ENCODE measurements around the gene CYP3A7.
"Not testable (repeated sequence)": the region's sequence is repeated elsewhere in the genome, so short reads cannot be mapped to it uniquely, and the experiment has no call there.

CYP3A7 gene

DNA sequence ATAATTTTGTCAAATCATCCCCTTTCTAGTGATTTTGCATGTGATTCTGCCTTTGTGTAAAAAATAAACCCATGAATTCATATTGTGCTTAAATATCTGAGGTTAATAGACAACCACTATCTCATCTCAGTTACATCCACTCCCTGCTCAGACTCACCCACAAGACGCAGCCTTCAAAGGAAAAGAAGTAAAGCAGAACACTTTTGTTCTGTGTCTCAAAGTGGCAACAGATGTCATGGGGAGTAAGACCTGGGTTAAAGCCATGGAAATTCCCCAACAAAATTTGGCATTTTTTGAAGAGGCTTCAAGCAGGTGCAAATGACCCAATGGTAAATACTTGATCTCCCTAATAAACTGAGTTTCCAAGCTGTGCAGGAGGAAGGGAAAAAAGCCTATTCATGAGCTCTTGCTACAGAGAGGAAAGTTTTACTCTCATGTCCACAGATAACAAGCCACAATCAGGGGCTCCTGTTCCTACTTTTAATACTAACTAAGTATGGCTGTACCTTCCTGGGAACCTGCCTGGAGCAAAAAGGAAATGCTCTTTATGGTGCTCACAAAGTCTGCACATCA lies 4.7 kb downstream of the CYP3A7 start:
- TF ChIP-seq, protein P1, sequence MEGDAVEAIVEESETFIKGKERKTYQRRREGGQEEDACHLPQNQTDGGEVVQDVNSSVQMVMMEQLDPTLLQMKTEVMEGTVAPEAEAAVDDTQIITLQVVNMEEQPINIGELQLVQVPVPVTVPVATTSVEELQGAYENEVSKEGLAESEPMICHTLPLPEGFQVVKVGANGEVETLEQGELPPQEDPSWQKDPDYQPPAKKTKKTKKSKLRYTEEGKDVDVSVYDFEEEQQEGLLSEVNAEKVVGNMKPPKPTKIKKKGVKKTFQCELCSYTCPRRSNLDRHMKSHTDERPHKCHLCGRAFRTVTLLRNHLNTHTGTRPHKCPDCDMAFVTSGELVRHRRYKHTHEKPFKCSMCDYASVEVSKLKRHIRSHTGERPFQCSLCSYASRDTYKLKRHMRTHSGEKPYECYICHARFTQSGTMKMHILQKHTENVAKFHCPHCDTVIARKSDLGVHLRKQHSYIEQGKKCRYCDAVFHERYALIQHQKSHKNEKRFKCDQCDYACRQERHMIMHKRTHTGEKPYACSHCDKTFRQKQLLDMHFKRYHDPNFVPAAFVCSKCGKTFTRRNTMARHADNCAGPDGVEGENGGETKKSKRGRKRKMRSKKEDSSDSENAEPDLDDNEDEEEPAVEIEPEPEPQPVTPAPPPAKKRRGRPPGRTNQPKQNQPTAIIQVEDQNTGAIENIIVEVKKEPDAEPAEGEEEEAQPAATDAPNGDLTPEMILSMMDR (IDR thresholded peaks at IDR 0.05; ENCODE audit: low read depth, low read length), result no peak
- no peak for DNase-seq (ENCODE audit: extremely low read depth, low read depth)

DNA sequence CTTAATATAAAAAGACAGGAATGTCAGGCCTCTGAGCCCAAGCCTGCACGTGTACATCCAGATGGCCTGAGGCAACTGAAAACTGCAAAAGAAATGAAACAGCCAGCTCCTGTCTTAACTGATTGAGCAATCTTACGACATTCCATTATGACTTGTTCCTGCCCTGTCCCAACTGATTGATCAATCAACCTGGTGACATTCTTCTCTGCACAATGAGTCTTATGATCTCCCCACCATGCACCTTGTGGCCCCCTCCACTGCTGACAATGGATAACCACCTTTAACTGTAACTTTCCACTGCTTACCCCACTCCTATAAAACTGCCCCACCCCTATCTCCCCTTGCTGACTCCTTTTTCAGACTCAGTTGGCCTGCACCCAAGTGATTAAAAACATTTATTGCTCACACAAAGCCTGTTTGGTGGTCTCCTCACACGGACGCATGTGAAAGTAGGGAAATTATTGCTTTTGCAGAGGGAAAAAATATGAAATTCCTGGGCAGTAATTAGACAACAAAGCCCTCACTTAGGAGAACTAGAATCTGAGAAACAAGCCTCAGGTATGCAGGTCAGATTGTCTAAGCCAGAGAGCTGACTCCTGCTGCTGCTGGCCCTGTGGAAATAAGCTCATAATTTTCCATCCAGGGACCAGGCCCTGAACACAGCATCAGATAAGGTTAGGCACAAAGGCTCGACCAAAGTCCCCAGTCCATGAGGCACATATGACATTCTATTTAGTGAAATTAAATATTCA lies 5.3 kb downstream of the CYP3A7 start:
- no peak for DNase-seq (ENCODE audit: extremely low read depth, low read depth)
- TF ChIP-seq, protein P1 (IDR thresholded peaks at IDR 0.05; ENCODE audit: low read depth, low read length), result no peak

DNA sequence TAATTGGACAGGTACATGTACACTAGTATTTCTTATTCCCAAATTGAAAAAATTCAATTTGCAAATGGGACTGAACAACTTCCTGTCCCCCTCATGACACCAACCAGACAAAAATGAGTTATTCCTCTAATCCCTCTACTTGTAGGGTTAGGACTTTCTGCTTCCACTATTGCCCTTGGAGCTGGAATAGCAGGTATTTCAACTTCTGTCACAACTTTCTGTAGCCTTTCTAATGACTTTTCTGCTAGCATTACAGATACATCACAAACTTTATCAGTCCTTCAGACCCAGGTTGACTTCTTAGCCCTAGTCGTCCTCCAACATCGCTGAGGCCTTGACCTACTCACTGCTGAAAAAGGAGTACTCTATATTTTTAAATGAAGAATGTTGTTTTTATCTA lies 6.4 kb downstream of the CYP3A7 start:
- no peak for DNase-seq (ENCODE audit: extremely low read depth, low read depth)

GRCh38 chr7:99723201-99723600 lies 11.8 kb downstream of the CYP3A7 start:
- not testable (repeated sequence) for DNase-seq (ENCODE audit: extremely low read depth, low read depth)

More for the DNA sequence above, 6.4 kb downstream of the CYP3A7 start:
- TF ChIP-seq, protein P1 (IDR thresholded peaks at IDR 0.05; ENCODE audit: low read depth, low read length), result no peak

- TF ChIP-seq, protein P1 (IDR thresholded peaks at IDR 0.05; ENCODE audit: low read depth, low read length), result no peak
Measured at GRCh38 chr7:99720800-99721595, 14.0 kb downstream of the CYP3A7 start.

GRCh38 chr7:99719996-99720769 lies 14.8 kb downstream of the CYP3A7 start:
- TF ChIP-seq, protein P1 (IDR thresholded peaks at IDR 0.05; ENCODE audit: low read depth, low read length), result no peak
- no peak for DNase-seq (ENCODE audit: extremely low read depth, low read depth)

More at GRCh38 chr7:99720800-99721595, 14.0 kb downstream of the CYP3A7 start:
- no peak for DNase-seq (ENCODE audit: extremely low read depth, low read depth)

DNA sequence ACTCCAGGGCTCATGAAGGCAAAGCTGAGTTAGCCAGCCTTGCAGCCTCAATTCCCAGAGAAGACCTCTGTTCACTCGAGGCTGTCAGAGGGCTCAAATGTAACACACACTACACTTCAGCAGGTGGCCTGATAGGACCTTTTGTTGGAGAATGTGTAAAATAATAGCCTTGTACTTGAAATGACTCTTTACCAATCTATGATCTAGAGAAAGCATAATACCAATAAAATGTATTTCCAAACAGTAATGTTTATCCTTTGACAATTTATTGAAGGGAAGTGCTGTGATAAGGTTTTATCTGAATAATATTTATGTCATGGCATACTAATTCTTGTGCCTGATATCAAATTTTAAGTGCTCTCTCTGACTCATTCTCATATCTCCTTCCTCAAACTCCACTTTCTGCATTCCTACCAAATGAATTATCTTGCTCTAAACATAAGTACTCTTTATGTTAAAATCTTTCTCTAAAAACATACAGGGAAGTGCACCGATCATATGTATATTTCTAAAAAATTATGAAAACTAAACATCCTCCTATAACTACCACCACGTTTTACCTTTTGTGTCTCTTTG lies 20.9 kb downstream of the CYP3A7 start:
- TF ChIP-seq, protein P1 (IDR thresholded peaks at IDR 0.05; ENCODE audit: low read depth, low read length), result no peak
- no peak for DNase-seq (ENCODE audit: extremely low read depth, low read depth)

Measured in AG09319 (cell line).